ENCODE data around the gene PITPNC1.

DNA sequence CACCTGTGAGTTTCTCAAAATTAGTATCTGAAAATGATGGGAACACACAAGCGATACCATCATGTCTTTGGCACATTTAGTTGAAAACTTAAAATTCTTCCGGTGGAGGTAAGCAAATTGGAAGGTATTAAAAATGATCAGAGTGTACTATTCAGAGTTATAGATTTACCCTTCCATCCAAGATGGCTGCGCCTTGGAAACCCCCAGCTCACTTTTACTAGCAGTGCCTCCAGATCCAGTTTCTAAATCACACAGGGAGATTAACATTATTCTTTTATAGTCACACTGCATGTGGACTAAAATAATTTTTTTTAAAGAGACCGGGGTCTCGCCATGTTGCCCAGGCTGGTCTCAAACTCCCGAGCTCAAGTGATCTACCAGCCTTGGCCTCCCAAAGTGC lies 15.0 kb downstream of the PITPNC1 start:
- no peak for TF ChIP-seq POLR2A (IDR thresholded peaks at IDR 0.05)
- TF ChIP-seq, protein P1, sequence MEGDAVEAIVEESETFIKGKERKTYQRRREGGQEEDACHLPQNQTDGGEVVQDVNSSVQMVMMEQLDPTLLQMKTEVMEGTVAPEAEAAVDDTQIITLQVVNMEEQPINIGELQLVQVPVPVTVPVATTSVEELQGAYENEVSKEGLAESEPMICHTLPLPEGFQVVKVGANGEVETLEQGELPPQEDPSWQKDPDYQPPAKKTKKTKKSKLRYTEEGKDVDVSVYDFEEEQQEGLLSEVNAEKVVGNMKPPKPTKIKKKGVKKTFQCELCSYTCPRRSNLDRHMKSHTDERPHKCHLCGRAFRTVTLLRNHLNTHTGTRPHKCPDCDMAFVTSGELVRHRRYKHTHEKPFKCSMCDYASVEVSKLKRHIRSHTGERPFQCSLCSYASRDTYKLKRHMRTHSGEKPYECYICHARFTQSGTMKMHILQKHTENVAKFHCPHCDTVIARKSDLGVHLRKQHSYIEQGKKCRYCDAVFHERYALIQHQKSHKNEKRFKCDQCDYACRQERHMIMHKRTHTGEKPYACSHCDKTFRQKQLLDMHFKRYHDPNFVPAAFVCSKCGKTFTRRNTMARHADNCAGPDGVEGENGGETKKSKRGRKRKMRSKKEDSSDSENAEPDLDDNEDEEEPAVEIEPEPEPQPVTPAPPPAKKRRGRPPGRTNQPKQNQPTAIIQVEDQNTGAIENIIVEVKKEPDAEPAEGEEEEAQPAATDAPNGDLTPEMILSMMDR (IDR thresholded peaks at IDR 0.05), result no peak

Measured in esophagus squamous epithelium (tissue), 4 donors.